HG03378 (cell line): ENCODE data around the gene GMPPA.

Experiments used
- ATAC-seq: cut with Tn5 transposase; IDR thresholded peaks from one replicate; pipeline ENCODE4 v1.9.1; 2021; ENCODE audit warnings: mild to moderate bottlenecking, moderate library complexity; ENCODE audit not compliant: unreplicated experiment

The GMPPA gene

GRCh38 chr2:219501849-219502248, 3.2 kb downstream of the GMPPA start:
- no peak for ATAC-seq

GRCh38 chr2:219502618-219503017, 3.9 kb downstream of the GMPPA start:
- ATAC-seq = no peak

GRCh38 chr2:219505585-219505984, 6.9 kb downstream of the GMPPA start:
- no peak for ATAC-seq

- ATAC-seq = no peak
These were observed 7.6 kb downstream of the GMPPA start for GRCh38 chr2:219506153-219506801.

- no peak for ATAC-seq
These were observed 8.3 kb downstream of the GMPPA start for GRCh38 chr2:219506802-219507526.

GRCh38 chr2:219507581-219508443, 9.1 kb downstream of the GMPPA start:
- ATAC-seq = no peak

GRCh38 chr2:219508444-219508734, 9.7 kb downstream of the GMPPA start:
- no peak for ATAC-seq

GRCh38 chr2:219508971-219509779, 10.5 kb downstream of the GMPPA start:
- ATAC-seq = peak; percentile 18

- ATAC-seq = peak; percentile 77
These were observed 11.3 kb downstream of the GMPPA start for GRCh38 chr2:219509780-219510511.

GRCh38 chr2:219510512-219511135, 11.9 kb downstream of the GMPPA start:
- ATAC-seq = no peak

GRCh38 chr2:219511547-219512325, 13.0 kb downstream of the GMPPA start:
- ATAC-seq = no peak

- no peak for ATAC-seq
These were observed 14.0 kb downstream of the GMPPA start for GRCh38 chr2:219512524-219513216.

- ATAC-seq = no peak
These were observed 15.1 kb downstream of the GMPPA start for GRCh38 chr2:219513787-219514186.

GRCh38 chr2:219514196-219514761, 15.6 kb downstream of the GMPPA start, which contains the start of gene ASIC4:
ASIC4 (plus strand) TSS chr2:219514482; CDS start chr2:219514725, 243 bp downstream.
- ATAC-seq = no peak

GRCh38 chr2:219514836-219515235, 16.1 kb downstream of the GMPPA start:
- no peak for ATAC-seq

- ATAC-seq = no peak
These were observed 17.4 kb downstream of the GMPPA start for GRCh38 chr2:219515874-219516629.

- ATAC-seq = no peak
These were observed 18.2 kb downstream of the GMPPA start for GRCh38 chr2:219516888-219517287.
